GM12878 (cell line): ENCODE data around the gene DAB2IP. TPM values are rescaled to one million over a fixed set of nuclear protein-coding genes. Genes with fewer than 3 reads are reported as not detected.

Source experiments
- ATAC-seq: fragments of 200-7000 bp; cut with Tn5 transposase; 3 replicates; pipeline ENCODE4 v1.9.1; 2020; ENCODE audit warnings: mild to moderate bottlenecking, moderate library complexity
- BruUV-seq: library from RNA; stranded (reverse); fragments of 400-500 nt; replicated peaks from 2 replicates; lab custom pipeline; 2021; lab: Mats Ljungman, UMichigan
- CTCF ChIA-PET: fragments of 300-600 bp; sonication (Branson Sonifier 250); formaldehyde crosslinking; extraction: SDS; loops from one replicate; lab custom pipeline; 2021; ENCODE audit warnings: inconsistent platforms; lab: Yijun Ruan, JAX
- POLR2A ChIA-PET: fragments of 350-600 bp; formaldehyde crosslinking; extraction: SDS; loops from one replicate; lab custom pipeline; 2021; ENCODE audit warnings: inconsistent platforms; lab: Charles Lee
- RAD21 ChIA-PET: fragments of 300-600 bp; sonication (Branson Sonifier 250); formaldehyde crosslinking; loops from one replicate; lab custom pipeline; 2023; ENCODE audit warnings: antibody characterized with exemption; ENCODE audit not compliant: unreplicated experiment; lab: Charles Lee
- SMC1A ChIA-PET: fragments of 300-600 bp; sonication (Branson Sonifier 250); formaldehyde crosslinking; loops from one replicate; lab custom pipeline; 2023; ENCODE audit not compliant: unreplicated experiment, uncharacterized antibody; lab: Charles Lee
- DNase-seq: peaks from one replicate; pipeline ENCODE4 v3.0.0-alpha.2; 2011; ENCODE audit warnings: low read depth, low spot score
- FAIRE-seq: peaks from 3 replicates; lab custom pipeline; 2011; peaks lifted over from hg19 to GRCh38; lab: Jason Lieb, UNC
- H2AFZ ChIP-seq: 2 replicates; pipeline ENCODE4 v1.6.0; 2011; ENCODE audit warnings: low read depth, low read length, control low read depth; ENCODE audit not compliant: control insufficient read depth
- H3K27ac ChIP-seq: 2 replicates; pipeline ENCODE4 v1.5.1; 2011; ENCODE audit warnings: control low read depth; ENCODE audit not compliant: control insufficient read depth, insufficient read depth
- H3K27me3 ChIP-seq, 2 experiments: replicated peaks in 1 of 2; 2 replicates each; pipeline versions ENCODE4 v1.6.0 to v1.6.1; 2011; ENCODE audit warnings: low read length in 1 of 2; ENCODE audit not compliant: control insufficient read depth in 2 of 2, insufficient read depth in 2 of 2
- H3K36me3 ChIP-seq, 2 experiments: 2 replicates each; pipeline ENCODE4 v1.5.1; 2011; ENCODE audit warnings: low read length in 1 of 2; ENCODE audit not compliant: control insufficient read depth in 2 of 2, insufficient read depth in 2 of 2
- H3K4me1 ChIP-seq: 2 replicates; pipeline ENCODE4 v1.6.1; 2011; ENCODE audit warnings: mild to moderate bottlenecking, low read length, moderate library complexity, mixed read lengths; ENCODE audit not compliant: control insufficient read depth, insufficient read depth
- H3K4me2 ChIP-seq: 2 replicates; pipeline ENCODE4 v1.6.0; 2011; ENCODE audit warnings: control low read depth; ENCODE audit not compliant: control insufficient read depth, insufficient read depth
- H3K4me3 ChIP-seq: fragments of 200-600 bp; sonication (generic); 2 replicates; pipeline ENCODE4 v1.5.1; 2016
- H3K79me2 ChIP-seq: 2 replicates; pipeline ENCODE4 v1.6.0; 2011; ENCODE audit warnings: low read length; ENCODE audit not compliant: control insufficient read depth, insufficient read depth
- H3K9ac ChIP-seq: 2 replicates; pipeline ENCODE4 v1.8.0; 2011; ENCODE audit warnings: low read length, control low read depth, mixed read lengths; ENCODE audit not compliant: control insufficient read depth, insufficient read depth
- H3K9me3 ChIP-seq: replicated peaks from 3 replicates; pipeline ENCODE4 v1.5.1; 2011; ENCODE audit warnings: mild to moderate bottlenecking, low read length; ENCODE audit not compliant: control insufficient read depth, insufficient read depth
- H4K20me1 ChIP-seq: 2 replicates; pipeline ENCODE4 v1.6.0; 2011; ENCODE audit not compliant: control insufficient read depth, insufficient read depth
- DPF2 ChIP-seq: fragments of 450-650 bp; IDR thresholded peaks from 2 replicates; pipeline ENCODE4 v1.6.1; 2017; ENCODE audit warnings: mild to moderate bottlenecking
- PRDM15 ChIP-seq: fragments of 450-650 bp; formaldehyde crosslinking; IDR thresholded peaks from 2 replicates; pipeline ENCODE4 v1.4.0; 2020; ENCODE audit warnings: mild to moderate bottlenecking, moderate library complexity
- RUNX3 ChIP-seq: IDR thresholded peaks from 2 replicates; pipeline ENCODE4 v1.6.1; 2012; ENCODE audit warnings: low read length, inconsistent platforms
- SRF ChIP-seq, 2 experiments: IDR thresholded peaks; 2 replicates each; pipeline ENCODE4 v1.6.1; 2011; ENCODE audit warnings: low read depth in 2 of 2, low read length in 2 of 2, mild to moderate bottlenecking in 1 of 2, moderate library complexity in 1 of 2
- ZBTB33 ChIP-seq: fragments of 450-650 bp; IDR thresholded peaks from 2 replicates; pipeline ENCODE4 v1.6.1; 2017; ENCODE audit warnings: mild to moderate bottlenecking
- ZBTB40 ChIP-seq: fragments of 450-650 bp; IDR thresholded peaks from 2 replicates; pipeline ENCODE4 v1.6.1; 2016; ENCODE audit warnings: mild to moderate bottlenecking, moderate library complexity, borderline replicate concordance
- ZNF622 ChIP-seq: fragments of 450-650 bp; IDR thresholded peaks from 2 replicates; pipeline ENCODE4 v1.6.1; 2017; ENCODE audit warnings: mild to moderate bottlenecking, inconsistent platforms
- WGBS: methylation state at CpG from one replicate; pipeline ENCODE4 v1.1.6; 2016; ENCODE audit warnings: low lambda C conversion rate; ENCODE audit not compliant: insufficient replicate concordance, insufficient coverage; ENCODE audit errors: missing lambda C conversion rate; 5-methylcytosine and 5-hydroxymethylcytosine counted together
- in situ Hi-C: fragments of 300-500 bp; cut with MboI; formaldehyde crosslinking; loops from 9 replicates; pipeline ENCODE4 v1.14.3; 2018; ENCODE audit warnings: mixed read lengths
- intact Hi-C: fragments of 100-400 bp; cut with micrococcal nuclease; formaldehyde crosslinking; loops from one replicate; pipeline ENCODE4 v1.14.2; 2022; ENCODE audit not compliant: unreplicated experiment
- polyA plus RNA-seq, 11 experiments: library from polyadenylated mRNA; depleted of rRNA in 4 of 11; unstranded in 6 of 11; stranded (reverse) in 5 of 11; fragments of >200 nt; fragmentation: Nextera tagmentation in 4 of 11; fragmentation: Illumina TruSeq in 1 of 11; extraction: Ambion mirVana in 4 of 11; extraction: Trizol in 1 of 11; gene quantifications; 1 replicate in 1 of 11; 2 replicates in 10 of 11; pipeline versions ENCODE4 v1.2.1 to v1.2.3, GENCODE V29; 2011 to 2016; ENCODE audit warnings: inconsistent platforms in 2 of 11, missing spikeins in 2 of 11, low read depth in 1 of 11
- total RNA-seq, 4 experiments: library from RNA; depleted of rRNA in 3 of 4; stranded (reverse); fragments of >200 nt in 3 of 4; fragmentation: Illumina TruSeq in 1 of 4; extraction: Trizol in 1 of 4; gene quantifications; 2 replicates each; pipeline versions ENCODE4 v1.2.1 to v1.2.3, GENCODE V29; 2013 to 2021

The DAB2IP gene
- total and polyA plus RNA-seq, 10 of the 15 experiments (the other 5 are each of a cell fraction or from before 2014, with no cell fraction given): 0.03 to 0.38 (median 0.14) TPM; not detected in 6

- no peak for TF ChIP-seq PRDM15 (CRISPR knock-in tag)
Observed at GRCh38 chr9:121753802-121754654, 102.6 kb downstream of the DAB2IP start (continued).

GRCh38 chr9:121754655-121755436, 103.4 kb downstream of the DAB2IP start:
- no TSS peak for BruUV-seq
- in situ Hi-C loops: no loop called here

More at GRCh38 chr9:121754655-121755436, 103.4 kb downstream of the DAB2IP start:
- 28% methylated on average over 12 of the region's 15 CpGs for WGBS
- Histone ChIP-seq H3K27ac (no peak overlapping the region), H3K27me3 (peaks cover 0 to 2% of the 10 kb centered on the region in 2 experiments; a peak in 2 of 4 replicates), H4K20me1 (no peaks in the 10 kb centered on the region), H3K36me3 (no peaks in the 10 kb centered on the region), H3K4me1 (no peaks in the 10 kb centered on the region), H3K4me3 (no peak overlapping the region), H3K4me2 (no peak overlapping the region), H2AFZ (no peak overlapping the region)
- DNase-seq (no peak), FAIRE-seq (no peak), ATAC-seq (no peak)
- RAD21 ChIA-PET: no interaction called here
- CTCF ChIA-PET: no interaction called here
- intact Hi-C loops: no loop called here
- POLR2A ChIA-PET: no interaction called here
- TF ChIP-seq RUNX3 (no peak), SRF (IDR thresholded peaks at IDR 0.05; ENCODE audit: low read depth in 2 of 2, low read length in 2 of 2) (no peak), DPF2 (no peak), ZBTB40 (no peak), ZNF622 (no peak), ZBTB33 (no peak)
- TF ChIP-seq, all 136 proteins: peak for 0
- H3K79me2 ChIP-seq: no peaks in the 10 kb centered on the region
- no peaks in the 10 kb centered on the region for H3K9me3 ChIP-seq
- SMC1A ChIA-PET: no interaction called here
- no peak overlapping the region for H3K9ac ChIP-seq
